ENCODE measurements around the gene MACROD2.

Gene MACROD2

GRCh38 chr20:15812696-15813095 lies 1817.4 kb downstream of the MACROD2 start:
- no peak for DNase-seq

GRCh38 chr20:15814360-15814759 lies 1819.0 kb downstream of the MACROD2 start:
- no peak for DNase-seq

GRCh38 chr20:15814911-15815310 lies 1819.6 kb downstream of the MACROD2 start:
- no peak for DNase-seq

GRCh38 chr20:15817351-15817750 lies 1822.0 kb downstream of the MACROD2 start:
- no peak for DNase-seq

GRCh38 chr20:15818651-15819071 lies 1823.3 kb downstream of the MACROD2 start:
- DNase-seq, result no peak

GRCh38 chr20:15823718-15824117 lies 1828.4 kb downstream of the MACROD2 start:
- no peak for DNase-seq

GRCh38 chr20:15827628-15828027 lies 1832.3 kb downstream of the MACROD2 start:
- DNase-seq, result no peak

GRCh38 chr20:15831201-15831600 lies 1835.9 kb downstream of the MACROD2 start:
- no peak for DNase-seq

- DNase-seq, result no peak
Measured at GRCh38 chr20:15832512-15832911, 1837.2 kb downstream of the MACROD2 start.

GRCh38 chr20:15834857-15835256 lies 1839.5 kb downstream of the MACROD2 start:
- DNase-seq, result no peak

- DNase-seq, result no peak
Measured at GRCh38 chr20:15835811-15836210, 1840.5 kb downstream of the MACROD2 start.

GRCh38 chr20:15836634-15837033 lies 1841.3 kb downstream of the MACROD2 start:
- no peak for DNase-seq

- DNase-seq, result no peak
Measured at GRCh38 chr20:15837563-15837962, 1842.2 kb downstream of the MACROD2 start.

- DNase-seq, result no peak
Measured at GRCh38 chr20:15838466-15838865, 1843.2 kb downstream of the MACROD2 start.

GRCh38 chr20:15840636-15841301 lies 1845.5 kb downstream of the MACROD2 start:
- no peak for DNase-seq

GRCh38 chr20:15842872-15843271 lies 1847.6 kb downstream of the MACROD2 start:
- no peak for DNase-seq

- no peak for DNase-seq
Measured at GRCh38 chr20:15843777-15844176, 1848.5 kb downstream of the MACROD2 start.

GRCh38 chr20:15847196-15847784 lies 1852.0 kb downstream of the MACROD2 start:
- DNase-seq, result no peak

- no peak for DNase-seq
Measured at GRCh38 chr20:15848126-15848525, 1852.8 kb downstream of the MACROD2 start.

GRCh38 chr20:15848995-15849610 lies 1853.8 kb downstream of the MACROD2 start:
- no peak for DNase-seq

GRCh38 chr20:15851576-15852215 lies 1856.4 kb downstream of the MACROD2 start:
- no peak for DNase-seq

GRCh38 chr20:15854911-15855310 lies 1859.6 kb downstream of the MACROD2 start:
- no peak for DNase-seq

GRCh38 chr20:15857173-15857784 lies 1862.0 kb downstream of the MACROD2 start:
- no peak for DNase-seq

Measured in stimulated activated CD8-positive, alpha-beta memory T cell treated with anti-CD3 and anti-CD28 coated beads, Interleukin-4, amount 100 ng/mL, for 48 hours (primary cell).